HS-27A (cell line): ENCODE measurements around the gene RALGDS.
A peak's percentile ranks its signal among the peaks of the same experiment; 100 is the strongest.

Experiments used
- DNase-seq: peaks from one replicate; pipeline ENCODE4 v3.0.0-alpha.2; 2012; ENCODE audit warnings: low read depth, missing footprints

RALGDS gene

GRCh38 chr9:133134388-133135145 lies 13.5 kb upstream of the RALGDS start:
- DNase-seq: no peak

GRCh38 chr9:133133681-133134387 lies 12.8 kb upstream of the RALGDS start:
- peak; percentile 53 for DNase-seq

- no peak for DNase-seq
Measured at GRCh38 chr9:133132174-133132573, 11.1 kb upstream of the RALGDS start.

GRCh38 chr9:133131506-133131905 lies 10.5 kb upstream of the RALGDS start:
- DNase-seq: no peak

GRCh38 chr9:133130685-133131244 lies 9.7 kb upstream of the RALGDS start:
- DNase-seq: no peak

- no peak for DNase-seq
Measured at GRCh38 chr9:133129001-133129795, 8.2 kb upstream of the RALGDS start.

- no peak for DNase-seq
Measured at GRCh38 chr9:133128152-133128551, 7.1 kb upstream of the RALGDS start.

GRCh38 chr9:133127340-133127981 lies 6.4 kb upstream of the RALGDS start:
- DNase-seq: no peak

GRCh38 chr9:133126697-133127339 lies 5.8 kb upstream of the RALGDS start:
- DNase-seq: no peak

GRCh38 chr9:133125941-133126696 lies 5.1 kb upstream of the RALGDS start:
- DNase-seq: no peak

GRCh38 chr9:133124907-133125275 lies 3.9 kb upstream of the RALGDS start:
- DNase-seq: no peak

- DNase-seq: no peak
Measured at GRCh38 chr9:133124123-133124906, 3.3 kb upstream of the RALGDS start.

- no peak for DNase-seq
Measured at GRCh38 chr9:133122935-133123611, 2.0 kb upstream of the RALGDS start.

- no peak for DNase-seq
Measured at GRCh38 chr9:133122605-133122934, 1.5 kb upstream of the RALGDS start.

GRCh38 chr9:133121915-133122550 lies 993 bp upstream of the RALGDS start:
- no peak for DNase-seq

- DNase-seq: no peak
Measured at GRCh38 chr9:133120501-133121197, 391 bp downstream of the RALGDS start.

- DNase-seq: no peak
Measured at GRCh38 chr9:133119846-133120500, 1.1 kb downstream of the RALGDS start.
